Lung (tissue), 12 donors: Measurements from ENCODE around the gene TENT5A. TPM values are rescaled to one million over a fixed set of nuclear protein-coding genes. Genes with fewer than 3 reads are reported as not detected.
"Not testable (repeated sequence)": the region's sequence is repeated elsewhere in the genome, so short reads cannot be mapped to it uniquely, and the experiment has no call there.

ENCODE experiments used
- ATAC-seq: fragments of 200-7000 bp; cut with Tn5 transposase; one replicate; pipeline ENCODE4 v1.9.1; 2020; ENCODE audit warnings: moderate number of reproducible peaks; ENCODE audit not compliant: insufficient read depth, low FRiP score
- DNase-seq, 3 donors: peaks; one replicate each; pipeline ENCODE4 v3.0.0-alpha.2; 2013 to 2017
- H3K27ac ChIP-seq, 2 donors: one replicate each; pipeline ENCODE4 v1.5.1; 2013; ENCODE audit warnings: mild to moderate bottlenecking in 2 of 2, moderate library complexity in 2 of 2, control low read depth in 1 of 2, inconsistent platforms in 1 of 2, low read depth in 1 of 2, low read length in 1 of 2
- H3K27me3 ChIP-seq, 3 donors: one replicate each; pipeline ENCODE4 v1.5.1; 2013; ENCODE audit warnings: low read length in 2 of 3; ENCODE audit not compliant: control insufficient read depth in 3 of 3, insufficient read depth in 3 of 3
- H3K36me3 ChIP-seq, 4 donors: one replicate each; pipeline ENCODE4 v1.5.1; 2013; ENCODE audit warnings: low read length in 4 of 4, mild to moderate bottlenecking in 1 of 4, moderate library complexity in 1 of 4; ENCODE audit not compliant: control insufficient read depth in 4 of 4, insufficient read depth in 4 of 4
- H3K4me1 ChIP-seq, 5 donors: one replicate each; pipeline ENCODE4 v1.5.1; 2013; ENCODE audit warnings: low read length in 5 of 5, mild to moderate bottlenecking in 2 of 5, moderate library complexity in 1 of 5; ENCODE audit not compliant: control insufficient read depth in 5 of 5, insufficient read depth in 5 of 5
- H3K4me3 ChIP-seq: one replicate; pipeline ENCODE4 v1.5.1; 2013; ENCODE audit warnings: mild to moderate bottlenecking, control low read depth, moderate library complexity
- H3K9ac ChIP-seq, 2 donors: one replicate each; pipeline ENCODE4 v1.5.1; 2013; ENCODE audit warnings: low read length in 2 of 2, control low read depth in 1 of 2; ENCODE audit not compliant: insufficient read depth in 1 of 2
- H3K9me3 ChIP-seq, 4 donors: one replicate each; pipeline ENCODE4 v1.5.1; 2013; ENCODE audit warnings: low read length in 3 of 4, mild to moderate bottlenecking in 1 of 4, moderate library complexity in 1 of 4; ENCODE audit not compliant: control insufficient read depth in 4 of 4, insufficient read depth in 3 of 4
- CTCF ChIP-seq: IDR thresholded peaks from 2 replicates; pipeline ENCODE4 v1.5.1; 2012; ENCODE audit warnings: mild to moderate bottlenecking; ENCODE audit errors: control extremely low read depth, extremely low read depth
- WGBS, 2 donors: extraction: QIAGEN DNeasy Blood & Tissue Kit; methylation state at CpG; one replicate each; pipeline ENCODE4 v1.1.7; 2013; 5-methylcytosine and 5-hydroxymethylcytosine counted together
- polyA plus RNA-seq, 2 donors: library from polyadenylated mRNA; stranded (reverse); fragments of 200-250 nt; gene quantifications; one replicate each; pipeline ENCODE4 v1.2.1, GENCODE V29; 2013
- total RNA-seq, 2 donors: library from RNA; depleted of rRNA in 1 of 2; stranded (reverse); fragments of >200 nt in 1 of 2; gene quantifications; one replicate each; pipeline ENCODE4 v1.2.1, GENCODE V29; 2014 to 2021
- donor health status: control.
- donor health status: control.
- donor health status: Bipolar disorder and iron deficiency.
- donor health status: healthy.
- donor health status: DM: yes; HTN: yes; CAD: no.

The TENT5A gene
- total and polyA plus RNA-seq, 4 donors = 3.7 to 29.8 (median 9.1) TPM

GRCh38 chr6:81744131-81744530, 8.3 kb downstream of the TENT5A start:
- WGBS, 2 donors = 25 to 43% methylated on average over 2 of the region's 2 CpGs
- H3K4me1 ChIP-seq = peaks cover 0 to 22% (median 0%) of the 10 kb centered on the region in 5 donors
- H3K27me3 ChIP-seq = peaks cover 0 to under 1% (median 0%) of the 10 kb centered on the region in 3 donors
- no peak for TF ChIP-seq CTCF
- H3K9me3 ChIP-seq = no peaks in the 10 kb centered on the region
- H3K27ac ChIP-seq = peak overlapping the region in 1 of 2 donors; percentile 60
- no peak for DNase-seq
- H3K36me3 ChIP-seq = peaks cover 0 to 6% (median 2%) of the 10 kb centered on the region in 4 donors
- ATAC-seq = no peak
- H3K4me3 ChIP-seq = no peak overlapping the region
- no peak overlapping the region for H3K9ac ChIP-seq

- TF ChIP-seq CTCF = no peak
- ATAC-seq (no peak), DNase-seq (no peak)
- Histone ChIP-seq H3K9me3 (no peaks in the 10 kb centered on the region), H3K27ac (peak overlapping the region in 1 of 2 donors; percentile 60), H3K36me3 (peaks cover 0 to 6% (median 2%) of the 10 kb centered on the region in 4 donors), H3K27me3 (no peaks in the 10 kb centered on the region), H3K9ac (no peak overlapping the region), H3K4me3 (no peak overlapping the region), H3K4me1 (peaks cover 0 to 22% (median 0%) of the 10 kb centered on the region in 5 donors)
- 58 to 76% methylated on average over 1 of the region's 1 CpG for WGBS, 2 donors
These were observed 8.8 kb downstream of the TENT5A start for GRCh38 chr6:81743649-81744048.

GRCh38 chr6:81741689-81742088, 10.8 kb downstream of the TENT5A start:
- H3K27ac ChIP-seq = peak overlapping the region in 1 of 2 donors; percentile 18
- 80 to 90% methylated on average over 2 of the region's 2 CpGs for WGBS, 2 donors
- H3K4me1 ChIP-seq = peaks cover 0 to 15% (median 0%) of the 10 kb centered on the region in 5 donors
- H3K27me3 ChIP-seq = no peaks in the 10 kb centered on the region
- ATAC-seq (no peak), DNase-seq (peak in 1 of 3 donors; percentile 35)
- no peaks in the 10 kb centered on the region for H3K9me3 ChIP-seq
- no peak overlapping the region for H3K9ac ChIP-seq
- H3K4me3 ChIP-seq = no peak overlapping the region
- TF ChIP-seq CTCF = no peak
- peaks cover 0 to 4% (median 1%) of the 10 kb centered on the region in 4 donors for H3K36me3 ChIP-seq

GRCh38 chr6:81740591-81740990, 11.9 kb downstream of the TENT5A start:
- not testable (repeated sequence) for H3K9me3 ChIP-seq, H3K27ac ChIP-seq, H3K36me3 ChIP-seq, H3K27me3 ChIP-seq, DNase-seq, ATAC-seq, H3K4me3 ChIP-seq, H3K9ac ChIP-seq
- H3K4me1 ChIP-seq = peaks cover 0 to 13% (median 0%) of the 10 kb centered on the region in 5 donors
